ENCODE data around the gene SSBP3.

GRCh38 chr1:54332781-54333585 is 73.2 kb downstream of the SSBP3 start:
- TF ChIP-seq CTCF (IDR thresholded peaks at IDR 0.05): no peak
- TF ChIP-seq POLR2A (IDR thresholded peaks at IDR 0.05): no peak
